Measurements from ENCODE around the gene AKAP12. TPM values are rescaled to one million over a fixed set of nuclear protein-coding genes. Genes with fewer than 3 reads are reported as not detected.

The AKAP12 gene
- total and polyA plus RNA-seq, 2 experiments from 2014 or later = 90.1 to 137 TPM

GRCh38 chr6:151225919-151226318, 13.8 kb upstream of the AKAP12 start:
- H3K27me3 ChIP-seq (ENCODE audit: insufficient read depth) = no peaks in the 10 kb centered on the region
- DNase-seq (ENCODE audit: low spot score) (no peak), ATAC-seq (no peak)
- H3K9me2 ChIP-seq (ENCODE audit: insufficient read depth) = peaks cover 8% of the 10 kb centered on the region; the same call in 1 of the 2 replicates
- no peaks in the 10 kb centered on the region for H3K36me3 ChIP-seq (ENCODE audit: insufficient read depth)
- H3K4me3 ChIP-seq = no peak overlapping the region
- H3K4me3 Mint-ChIP-seq = no peak overlapping the region
- no peak overlapping the region for H3K4me2 ChIP-seq
- peaks cover 10% of the 10 kb centered on the region; the same call in 1 of the 2 replicates for H3K4me1 ChIP-seq (ENCODE audit: insufficient read depth)
- H3K4me1 Mint-ChIP-seq = peaks cover 12% of the 10 kb centered on the region
- H3K27ac ChIP-seq (ENCODE audit: low read depth) = no peak overlapping the region
- H3K27me3 Mint-ChIP-seq (ENCODE audit: insufficient read depth, low read depth, poor library complexity) = peaks cover 6% of the 10 kb centered on the region
- H4K20me1 ChIP-seq (replicated peaks; ENCODE audit: insufficient read depth) = no peaks in the 10 kb centered on the region
- TF ChIP-seq EZH2 (IDR thresholded peaks at IDR 0.05; ENCODE audit: low read depth, unreplicated experiment) (no peak), ZNF331 (CRISPR knock-in tag; IDR thresholded peaks at IDR 0.05; ENCODE audit: low read depth) (no peak), ZNF114 (CRISPR knock-in tag; IDR thresholded peaks at IDR 0.05) (no peak), JUNB (IDR thresholded peaks at IDR 0.05; ENCODE audit: unreplicated experiment) (no peak), STAT1 (IDR thresholded peaks at IDR 0.05; ENCODE audit: unreplicated experiment) (no peak), NANOG (IDR thresholded peaks at IDR 0.05; ENCODE audit: borderline replicate concordance) (no peak), POLR2AphosphoS5 (IDR thresholded peaks at IDR 0.05; ENCODE audit: low read depth) (no peak), EZH2phosphoT487 (IDR thresholded peaks at IDR 0.05; ENCODE audit: unreplicated experiment) (no peak), ZNF462 (CRISPR knock-in tag; IDR thresholded peaks at IDR 0.05) (no peak), CTCF (conservative IDR thresholded peaks at IDR 0.05; ENCODE audit: low read depth in 2 of 2) (no peak), REST (IDR thresholded peaks at IDR 0.05; ENCODE audit: unreplicated experiment) (no peak), CREB1 (CRISPR knock-in tag; IDR thresholded peaks at IDR 0.05; ENCODE audit: low read depth) (no peak), ETS1 (IDR thresholded peaks at IDR 0.05) (no peak)
- H3F3A ChIP-seq (replicated peaks; ENCODE audit: low read depth) = no peaks in the 10 kb centered on the region
- H2AFZ ChIP-seq = no peak overlapping the region
- no peaks in the 10 kb centered on the region for H3K9me3 Mint-ChIP-seq
- no peaks in the 10 kb centered on the region for H3K36me3 Mint-ChIP-seq (ENCODE audit: low read depth)
- H3K27ac Mint-ChIP-seq = no peak overlapping the region
- no peaks in the 10 kb centered on the region for H3K79me2 ChIP-seq (replicated peaks; ENCODE audit: insufficient read depth)

Data from GM23338 (cell line).